ENCODE measurements around the gene FIGN.

- TF ChIP-seq CTCF (IDR thresholded peaks at IDR 0.05; ENCODE audit: low read length) (no peak), EZH2 (IDR thresholded peaks at IDR 0.05; ENCODE audit: borderline replicate concordance, low read length) (no peak)
Measured at GRCh38 chr2:163601377-163601776, 134.4 kb downstream of the FIGN start.
